HG03108 (cell line): ENCODE results near the gene HDAC4.

Experiments used
- ATAC-seq: cut with Tn5 transposase; IDR thresholded peaks from one replicate; pipeline ENCODE4 v1.9.1; 2021; ENCODE audit warnings: moderate library complexity; ENCODE audit not compliant: unreplicated experiment

HDAC4 gene

DNA sequence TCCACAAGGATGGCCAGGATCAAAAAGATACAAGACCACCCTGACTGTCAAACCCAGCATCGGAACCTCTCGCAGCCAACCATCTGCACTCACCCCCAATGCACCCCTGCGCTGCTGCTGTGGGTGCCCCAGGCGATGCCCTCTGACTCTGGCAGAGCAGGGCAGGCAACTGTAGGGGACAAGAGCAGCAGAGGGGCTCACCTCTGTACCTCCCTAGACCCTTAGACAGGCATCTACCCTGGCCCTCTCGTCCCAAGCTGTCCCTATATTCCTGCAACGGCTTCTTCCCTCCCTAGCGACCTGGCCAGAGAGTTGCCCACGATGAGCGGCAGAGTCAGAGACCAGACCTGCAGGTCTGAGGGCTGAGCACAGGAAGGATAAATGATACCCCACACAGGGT is 128.2 kb downstream of the HDAC4 start:
- no peak for ATAC-seq

DNA sequence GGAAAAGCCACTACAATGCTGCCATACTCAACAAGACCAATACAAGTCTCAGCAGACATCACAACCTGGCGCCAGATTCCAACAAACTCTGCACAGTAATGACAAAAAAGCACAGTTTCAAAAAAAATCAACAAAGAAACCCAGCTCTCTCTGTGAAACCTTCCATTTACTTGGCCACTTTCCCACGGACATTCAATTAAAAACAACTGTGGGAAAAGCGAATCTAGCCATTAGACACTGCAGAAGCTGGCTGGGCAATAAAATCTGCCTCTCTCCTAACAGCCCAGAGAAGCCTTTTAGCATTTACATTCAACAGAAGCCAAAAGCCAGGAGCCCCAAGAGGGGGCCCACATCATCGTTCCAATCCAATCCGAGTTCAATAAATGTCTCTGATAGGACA is 128.9 kb downstream of the HDAC4 start:
- ATAC-seq = no peak

DNA sequence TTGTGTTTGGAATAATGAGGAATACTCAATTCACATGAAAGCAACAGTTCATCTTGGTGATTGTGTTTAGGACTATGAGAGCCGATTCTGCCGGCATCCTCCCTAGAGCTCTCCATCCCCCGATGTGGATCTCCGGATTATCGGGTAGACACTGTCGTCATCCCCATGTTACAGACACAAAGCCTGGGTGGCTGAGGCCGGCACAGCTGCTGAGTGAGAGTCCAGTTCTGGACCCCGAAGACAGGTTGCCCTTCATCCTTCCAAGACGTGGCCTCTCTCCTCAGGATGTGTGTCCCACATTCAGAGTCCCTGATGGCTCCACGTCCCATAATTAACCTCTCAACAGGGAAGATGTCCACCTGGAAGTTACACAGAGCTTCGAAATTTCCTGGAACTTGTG is 129.3 kb downstream of the HDAC4 start:
- ATAC-seq = no peak

DNA sequence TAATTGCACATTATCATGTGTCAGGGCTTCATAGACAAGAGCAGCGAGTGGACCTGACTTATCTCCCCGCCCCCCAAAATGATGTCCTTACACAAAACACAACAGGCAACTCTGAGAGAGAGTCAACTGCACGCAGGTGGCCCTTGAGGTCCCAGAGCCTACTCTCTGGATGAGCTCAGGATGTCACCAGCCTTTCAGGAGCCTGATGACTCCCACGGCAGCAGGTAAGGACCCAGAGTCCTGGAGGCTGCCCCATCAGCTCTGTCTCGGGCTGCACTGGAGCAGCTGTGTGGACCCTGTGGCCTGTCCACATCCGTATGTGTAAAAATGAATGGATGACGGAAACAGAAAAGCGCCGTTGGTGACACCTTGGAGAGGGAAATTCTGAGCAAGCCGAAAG is 130.9 kb downstream of the HDAC4 start:
- no peak for ATAC-seq

DNA sequence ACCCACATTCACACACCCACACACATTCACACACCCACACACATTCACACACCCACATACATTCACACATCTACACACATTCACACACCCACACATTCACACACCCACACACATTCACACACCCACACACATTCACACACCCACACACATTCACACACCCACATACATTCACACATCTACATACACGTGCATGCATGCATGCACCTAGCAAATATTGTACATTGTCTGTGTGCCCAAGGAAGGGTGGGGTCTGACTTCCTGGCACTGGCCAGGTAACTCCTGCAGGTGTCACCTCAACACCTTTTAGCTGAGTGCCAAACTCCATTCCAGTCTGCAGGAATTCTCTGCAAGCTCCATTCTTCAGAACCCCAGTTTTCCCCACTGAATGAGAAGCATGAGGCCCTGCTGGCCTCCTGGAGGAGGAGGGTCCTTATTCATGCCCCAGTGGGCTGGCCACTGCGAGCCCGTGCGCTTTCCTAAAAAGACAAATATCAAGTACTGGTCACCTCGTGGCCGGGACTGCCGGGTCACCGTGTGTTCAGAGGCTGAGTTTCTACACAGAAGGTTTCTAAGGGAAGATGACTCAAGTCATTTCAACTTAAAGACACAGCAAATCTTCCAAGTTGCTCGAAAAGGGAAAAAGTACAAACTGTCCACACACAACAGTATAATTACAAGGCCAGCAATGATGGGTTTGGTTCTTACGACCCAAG is 131.5 kb downstream of the HDAC4 start:
- ATAC-seq = no peak

DNA sequence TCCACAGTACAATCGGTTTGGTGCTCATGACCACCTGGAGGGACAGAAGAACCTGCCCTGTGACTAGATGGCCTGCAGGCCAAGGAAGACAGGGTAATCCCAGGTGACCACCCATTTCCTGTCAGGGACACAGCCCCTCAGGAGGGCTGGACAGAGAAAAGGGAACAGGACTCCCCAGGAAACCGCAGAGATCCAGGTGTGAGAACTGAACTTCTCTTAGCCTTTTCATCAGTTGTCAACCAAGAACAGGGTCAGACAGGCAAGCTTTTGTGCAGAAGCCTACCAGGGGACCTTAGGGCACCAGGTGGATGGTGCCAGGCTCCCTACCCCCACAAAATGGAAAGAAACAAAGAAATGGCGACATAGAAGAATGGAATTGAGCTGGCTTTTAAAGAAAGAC is 132.3 kb downstream of the HDAC4 start:
- no peak for ATAC-seq

DNA sequence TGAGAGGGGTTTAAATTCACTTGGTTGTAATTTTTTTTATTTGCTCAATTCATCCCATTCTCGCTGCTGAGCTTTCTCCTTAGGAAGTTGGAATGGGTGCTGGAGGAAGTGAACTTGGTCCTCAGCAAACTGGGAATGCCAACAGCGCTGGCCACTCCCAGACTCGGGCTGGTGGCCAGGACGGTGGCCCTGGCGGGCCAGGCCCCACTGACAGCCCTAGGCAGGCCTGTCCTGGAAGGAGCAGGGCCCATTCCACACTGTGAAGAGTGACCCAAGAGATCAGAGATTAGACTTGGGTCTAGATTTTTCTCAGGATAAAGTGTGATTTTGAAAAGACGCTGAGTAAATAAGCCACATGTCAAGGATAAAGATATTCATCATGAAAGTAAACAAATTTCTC is 132.7 kb downstream of the HDAC4 start:
- no peak for ATAC-seq

DNA sequence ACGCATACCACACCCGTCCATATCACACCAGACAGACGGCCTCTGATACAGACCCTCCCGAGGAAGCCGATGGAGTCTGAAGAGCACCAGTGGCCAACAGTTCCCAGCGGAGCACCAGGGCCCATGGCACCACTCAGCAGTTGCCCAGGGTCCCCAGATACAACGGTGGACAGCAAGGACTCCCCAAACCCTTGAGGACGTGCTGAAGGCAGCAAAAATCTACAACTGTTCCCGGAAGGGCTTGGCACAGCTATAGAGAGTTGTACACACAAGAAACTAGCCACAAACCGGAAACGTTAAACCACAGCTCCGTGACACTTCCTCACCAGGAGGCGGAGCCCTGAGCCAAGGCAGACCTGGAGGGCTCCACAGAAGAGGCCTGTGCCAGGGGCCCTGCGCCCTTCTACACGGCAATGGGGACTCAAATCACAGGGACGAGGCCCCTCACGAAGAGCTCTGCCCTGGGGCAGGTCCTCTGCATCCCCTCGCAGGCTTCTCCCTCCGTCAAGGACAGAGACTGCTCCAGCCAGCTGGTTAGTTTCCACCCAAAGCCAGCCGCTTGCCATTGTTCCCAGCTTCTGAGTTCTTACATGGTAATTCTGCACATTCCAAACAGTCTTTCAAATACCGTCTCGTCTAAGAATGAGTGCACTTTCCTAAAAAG is 133.4 kb downstream of the HDAC4 start:
- peak; percentile 83 for ATAC-seq

DNA sequence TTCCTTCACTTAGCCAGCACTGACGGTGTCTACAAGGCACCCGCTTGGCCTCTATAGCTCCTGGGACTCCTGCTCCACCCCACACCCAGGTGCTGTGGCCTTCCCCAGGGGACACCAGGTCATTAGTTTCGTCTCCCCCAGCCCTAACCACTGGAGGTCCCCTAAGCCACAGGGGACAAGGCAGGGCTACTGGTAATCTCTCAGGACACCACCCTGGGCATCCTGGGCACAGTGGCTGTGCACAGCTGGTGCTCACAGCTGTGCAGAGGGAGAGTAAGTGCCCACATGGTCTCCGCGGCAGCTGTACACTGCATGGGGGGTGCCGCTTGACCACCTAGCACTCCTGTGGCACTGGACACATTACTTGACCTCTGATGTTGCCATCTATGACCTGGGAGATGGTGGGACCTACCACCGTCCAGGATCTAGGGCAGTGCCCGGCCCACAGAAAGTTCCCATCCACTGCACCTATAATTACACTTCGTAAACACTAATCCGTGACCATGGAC is 134.0 kb downstream of the HDAC4 start:
- peak; percentile 38 for ATAC-seq

DNA sequence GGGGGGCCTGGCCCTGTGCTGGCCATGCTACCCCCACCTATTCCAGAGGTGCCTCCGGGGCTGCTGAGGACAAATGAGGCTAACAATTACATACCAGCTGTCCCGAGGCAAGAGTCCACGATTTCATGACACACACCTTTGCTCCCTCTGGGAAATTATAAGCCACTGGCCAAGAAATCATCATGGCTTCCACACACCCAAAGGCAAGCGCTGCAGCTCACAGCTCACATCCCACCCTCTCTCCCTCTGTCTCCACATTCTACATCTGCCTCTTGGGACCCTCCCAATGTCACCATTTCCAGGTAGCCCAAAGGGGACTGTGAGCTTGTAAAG is 134.4 kb downstream of the HDAC4 start:
- ATAC-seq = no peak

DNA sequence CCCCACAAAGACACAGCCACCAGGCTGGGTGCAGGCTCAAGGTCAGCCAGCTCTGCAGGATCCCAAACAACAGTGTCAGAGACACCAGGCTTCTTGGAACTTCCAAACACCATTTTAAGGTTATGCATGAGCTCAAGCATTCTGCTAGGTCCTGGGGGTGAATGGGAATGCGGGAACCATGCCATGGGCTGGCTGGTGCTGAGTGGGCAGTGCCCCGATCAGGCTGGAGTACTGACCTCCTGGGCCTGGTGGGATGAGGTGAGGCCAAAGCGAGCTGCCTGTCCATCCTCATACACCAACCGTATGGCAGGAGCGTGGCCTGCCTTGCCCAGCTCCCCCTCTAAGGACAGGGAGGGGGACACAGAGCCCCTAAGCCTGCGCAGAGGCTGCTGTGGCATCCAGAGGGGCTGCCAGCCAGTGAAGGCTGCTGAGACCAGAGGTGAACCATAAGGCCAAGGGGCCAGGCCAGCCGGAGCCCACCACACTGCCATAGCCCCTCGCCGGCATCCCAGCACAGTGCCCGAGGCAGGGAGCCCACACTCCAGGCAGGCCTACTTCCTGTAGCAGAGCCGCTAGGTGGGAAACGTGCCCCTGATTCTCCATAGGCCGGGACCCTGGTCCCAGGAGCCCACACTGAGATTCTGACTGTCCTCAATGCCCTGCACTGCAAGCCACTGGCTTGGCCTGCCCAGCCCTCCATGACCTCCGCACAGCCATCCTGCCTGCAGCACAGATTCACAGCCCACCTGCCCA is 135.0 kb downstream of the HDAC4 start:
- no peak for ATAC-seq

DNA sequence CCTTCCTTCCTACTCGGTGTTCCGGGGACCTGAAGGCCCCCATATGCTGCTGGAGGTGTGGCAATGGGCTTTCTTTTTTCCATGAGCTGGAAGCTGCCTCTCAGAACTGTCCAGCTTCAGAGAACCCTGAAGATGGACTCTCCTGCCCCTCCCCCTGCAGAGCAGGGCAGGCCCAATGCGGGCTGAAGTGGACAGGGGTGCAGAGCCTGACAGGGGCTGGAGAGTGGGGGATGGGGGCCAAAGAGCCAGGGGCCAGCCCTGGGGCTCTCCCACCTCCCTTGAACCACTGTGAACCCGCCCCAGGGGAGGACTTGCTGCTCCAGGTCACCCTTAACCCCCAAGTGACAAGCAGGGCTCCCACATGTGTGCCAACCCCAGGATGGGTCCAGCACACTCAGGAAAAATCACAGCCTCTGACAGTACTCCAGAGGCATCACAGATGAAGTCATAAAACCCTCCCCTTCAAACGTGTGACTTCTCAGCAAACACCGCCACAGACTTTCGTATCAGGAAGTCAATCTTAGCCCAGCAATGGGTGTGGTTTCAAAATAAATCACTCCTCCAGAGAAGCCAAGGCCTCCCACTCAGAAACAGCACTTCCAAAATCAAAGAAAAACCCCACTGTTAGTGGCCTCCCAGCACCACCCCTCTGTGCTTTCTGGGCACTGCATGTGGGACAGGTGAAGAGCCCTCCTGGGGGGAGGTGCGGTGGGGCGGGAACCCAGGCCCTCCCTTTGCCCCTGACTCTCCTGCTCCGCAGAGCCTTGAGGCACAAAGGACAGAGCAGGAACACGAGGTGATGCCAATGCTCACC is 135.8 kb downstream of the HDAC4 start:
- ATAC-seq = no peak

DNA sequence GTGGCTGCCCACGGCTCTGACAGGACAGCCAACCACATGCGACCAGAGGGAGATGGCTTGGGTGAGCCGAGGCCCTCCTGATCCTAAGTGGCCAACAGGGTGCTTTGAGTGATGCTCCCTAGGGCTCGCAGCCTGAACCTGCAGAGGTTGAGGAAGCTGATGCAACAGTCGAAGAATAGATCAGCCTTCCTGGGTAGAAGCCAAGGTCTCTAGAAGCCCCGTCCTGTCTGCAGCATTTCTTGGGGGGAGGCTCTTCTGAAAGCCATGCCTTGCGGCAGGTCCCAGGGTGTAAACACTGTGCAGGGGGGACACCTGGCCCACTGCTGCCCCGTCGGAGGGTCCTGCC is 136.4 kb downstream of the HDAC4 start:
- no peak for ATAC-seq

DNA sequence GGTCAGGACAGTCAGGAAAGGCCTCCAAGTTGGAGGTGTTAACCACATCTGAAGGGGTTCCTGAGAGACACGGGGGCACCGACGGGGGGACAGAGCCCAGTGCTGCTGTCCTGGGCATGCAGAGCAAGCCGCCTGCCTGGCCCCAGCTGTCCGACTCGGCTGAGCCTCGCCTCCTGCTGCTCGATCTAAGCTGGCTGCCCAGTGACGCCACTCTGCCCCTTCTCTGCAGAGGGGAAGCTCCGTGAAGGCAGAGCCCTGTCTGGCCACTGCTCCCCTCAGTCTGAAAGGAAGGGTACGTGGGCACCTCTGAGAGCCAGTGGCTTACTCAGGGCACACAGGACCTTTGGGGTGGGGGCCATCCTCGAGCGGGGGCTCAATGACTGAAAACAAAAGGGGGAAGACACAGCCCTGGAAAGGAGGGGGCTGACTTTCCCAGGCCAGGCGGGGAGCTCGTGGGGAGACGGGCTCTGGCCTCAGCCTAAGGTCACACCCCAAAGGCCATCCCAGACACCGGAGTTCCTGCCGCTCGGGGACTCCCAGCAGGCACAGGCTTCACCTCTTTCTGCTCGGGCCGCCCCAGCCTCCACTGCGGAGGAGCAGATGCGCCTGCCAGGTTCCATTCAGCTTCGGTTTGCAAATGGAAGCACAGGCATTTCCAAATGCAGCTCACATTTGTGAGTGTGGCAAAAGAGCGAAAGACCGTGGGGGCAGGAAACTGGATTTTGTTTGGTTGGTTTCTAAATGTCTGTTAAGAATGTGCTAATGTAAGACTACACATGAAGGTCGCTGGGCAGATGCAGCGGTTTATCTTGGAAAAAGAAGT is 136.9 kb downstream of the HDAC4 start:
- no peak for ATAC-seq

DNA sequence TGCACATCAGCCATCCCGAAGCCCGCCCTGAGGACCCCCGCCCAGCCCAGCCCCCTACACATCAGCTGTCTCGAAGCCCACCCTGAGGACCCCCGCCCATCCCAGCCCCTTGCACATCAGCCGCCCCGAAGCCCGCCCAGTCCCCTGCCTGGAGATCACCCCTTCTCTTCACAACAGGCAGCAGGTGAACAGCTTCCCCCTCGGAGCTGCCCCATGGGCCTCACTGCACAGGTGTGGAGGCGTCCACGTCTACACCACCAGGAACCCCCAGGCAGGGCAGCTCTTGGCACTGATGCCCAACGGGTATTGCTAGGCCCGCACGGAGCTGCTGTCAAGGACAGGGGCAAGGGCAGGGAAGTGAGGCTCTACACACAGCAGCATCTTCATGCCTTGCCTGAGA is 137.6 kb downstream of the HDAC4 start:
- ATAC-seq = no peak

DNA sequence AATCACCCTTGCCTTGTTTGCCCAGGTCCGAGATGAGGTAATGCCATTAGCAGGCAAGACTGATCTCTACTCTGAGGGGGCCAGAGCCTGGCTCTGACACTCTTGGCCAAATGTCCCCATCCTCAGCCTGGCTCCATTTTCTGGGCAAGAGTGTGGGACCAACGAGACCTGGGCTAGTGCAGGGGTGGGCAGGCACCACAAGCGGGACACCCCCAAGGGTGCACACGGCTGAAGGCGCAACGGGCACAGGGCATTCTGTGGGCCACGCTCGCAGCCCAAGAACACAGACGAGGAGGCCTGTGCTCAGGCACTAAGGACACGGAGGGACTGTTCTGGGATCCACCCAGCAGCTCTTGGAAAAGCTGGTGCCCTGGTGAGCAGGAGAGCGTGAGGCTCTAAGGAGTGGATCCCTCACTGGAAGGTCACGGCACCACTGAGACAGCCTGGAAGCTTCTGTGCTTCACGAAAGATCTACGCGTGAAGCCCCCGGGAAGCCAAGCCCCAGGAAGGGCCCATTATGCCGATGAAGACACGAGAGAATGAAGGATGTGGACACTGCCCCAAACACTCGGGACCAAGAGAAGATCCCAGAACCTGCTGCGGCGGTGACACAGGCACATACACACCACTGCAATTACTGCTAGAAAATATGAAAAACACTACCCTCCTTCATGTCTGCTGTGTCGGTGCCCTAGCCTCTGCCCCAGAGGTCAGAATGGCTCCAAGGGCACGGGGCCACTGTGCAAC is 138.2 kb downstream of the HDAC4 start:
- ATAC-seq = no peak

DNA sequence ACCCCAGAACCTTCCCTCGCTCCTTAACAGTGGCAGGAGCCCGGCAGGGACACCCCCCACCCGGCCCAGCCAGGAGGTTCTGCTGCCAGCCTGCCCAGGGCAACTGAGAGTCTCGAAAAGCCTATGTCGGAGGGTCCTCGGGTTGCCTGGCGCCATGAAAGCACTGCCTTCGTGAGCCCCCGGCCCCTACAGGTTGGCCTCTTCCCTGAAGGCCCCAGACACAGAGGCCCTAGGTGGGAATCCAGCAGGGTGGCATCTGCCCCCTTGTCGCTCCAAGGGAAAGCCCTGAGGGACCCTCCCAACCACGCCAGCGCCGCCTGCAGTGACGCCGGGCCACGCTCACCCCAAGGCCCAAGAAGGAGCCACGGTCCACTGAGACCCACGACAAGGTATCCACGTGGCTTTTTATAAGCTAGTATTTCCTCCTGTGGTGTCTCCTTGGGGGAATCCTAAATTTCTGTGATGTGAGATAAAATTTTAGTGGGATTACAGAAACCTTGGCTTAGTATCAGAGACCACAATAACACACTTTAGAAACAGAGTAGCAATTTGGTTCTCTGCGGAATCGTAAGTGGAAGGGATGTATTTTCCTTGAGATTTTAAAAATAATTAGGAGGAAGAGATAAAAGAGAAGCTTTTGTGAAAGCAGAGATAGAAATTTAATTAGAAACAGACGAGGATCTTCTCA is 138.9 kb downstream of the HDAC4 start:
- no peak for ATAC-seq

DNA sequence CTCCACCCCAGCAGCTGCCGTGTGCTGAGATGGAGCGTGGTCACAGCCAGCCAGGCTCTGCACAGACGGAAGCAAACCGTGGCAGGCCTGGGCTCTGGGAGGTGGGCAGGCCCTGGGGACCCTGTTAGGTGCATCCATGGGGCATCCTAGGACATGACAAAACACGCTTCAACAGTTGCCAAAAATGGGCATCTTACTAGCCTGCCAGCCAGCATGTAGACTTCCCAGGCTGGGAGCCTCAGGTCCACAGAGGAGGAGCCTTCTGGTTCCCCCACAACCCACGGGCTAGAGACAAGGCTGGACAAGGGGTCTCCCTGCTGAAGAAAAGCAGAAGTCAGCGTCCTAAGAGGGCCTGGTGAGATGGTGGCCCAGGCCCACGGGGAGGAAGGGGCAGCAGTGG is 139.5 kb downstream of the HDAC4 start:
- no peak for ATAC-seq
